PC-3 (cell line): ENCODE measurements around the gene LYPD3. TPM values are rescaled to one million over a fixed set of nuclear protein-coding genes. Genes with fewer than 3 reads are reported as not detected.

Experiments
- ATAC-seq: fragments of 200-7000 bp; cut with Tn5 transposase; 2 replicates; pipeline ENCODE4 v1.9.1; 2020; ENCODE audit warnings: mild to moderate bottlenecking, moderate library complexity
- BruUV-seq: library from RNA; stranded (reverse); fragments of 400-500 nt; replicated peaks from 2 replicates; lab custom pipeline; 2021; lab: Mats Ljungman, UMichigan
- CTCF ChIA-PET: fragments of 300-600 bp; sonication (Branson Sonifier 250); formaldehyde crosslinking; loops from one replicate; lab custom pipeline; 2022; ENCODE audit warnings: antibody characterized with exemption; lab: Charles Lee
- POLR2A ChIA-PET: fragments of 300-600 bp; sonication (Branson Sonifier 250); formaldehyde crosslinking; loops from one replicate; lab custom pipeline; 2022; ENCODE audit warnings: antibody characterized with exemption; ENCODE audit not compliant: unreplicated experiment; lab: Charles Lee
- DNase-seq: peaks from one replicate; pipeline ENCODE4 v3.0.0-alpha.2; 2015
- H2AFZ ChIP-seq: fragments of 300-600 bp; sonication (generic); 2 replicates; pipeline ENCODE4 v1.6.0; 2016; ENCODE audit warnings: antibody characterized with exemption, low read length
- H3F3A ChIP-seq: fragments of 300-600 bp; sonication (generic); one replicate; pipeline ENCODE4 v1.6.0; 2017; ENCODE audit warnings: antibody characterized with exemption, low read length, control low read depth, mild to moderate bottlenecking; ENCODE audit not compliant: unreplicated experiment
- H3K27ac ChIP-seq: fragments of 300-600 bp; sonication (generic); 2 replicates; pipeline ENCODE4 v1.5.1; 2016; ENCODE audit warnings: mild to moderate bottlenecking, low read length
- H3K27me3 ChIP-seq: fragments of 300-600 bp; sonication (generic); 2 replicates; pipeline ENCODE4 v1.6.1; 2016; ENCODE audit warnings: low read length, mixed read lengths
- H3K36me3 ChIP-seq: fragments of 300-600 bp; sonication (generic); 2 replicates; pipeline ENCODE4 v1.6.1; 2016; ENCODE audit warnings: low read depth, mixed run types, low read length, mixed read lengths
- H3K4me1 ChIP-seq: fragments of 300-600 bp; sonication (generic); 2 replicates; pipeline ENCODE4 v1.5.1; 2016; ENCODE audit warnings: low read length; ENCODE audit not compliant: insufficient read depth
- H3K4me2 ChIP-seq: fragments of 300-600 bp; sonication (generic); 2 replicates; pipeline ENCODE4 v1.6.0; 2016; ENCODE audit warnings: low read length
- H3K4me3 ChIP-seq: fragments of 300-600 bp; sonication (generic); 2 replicates; pipeline ENCODE4 v1.5.1; 2016; ENCODE audit warnings: mild to moderate bottlenecking, low read length, mixed read lengths
- H3K79me2 ChIP-seq: fragments of 300-600 bp; sonication (generic); 2 replicates; pipeline ENCODE4 v1.6.1; 2017; ENCODE audit warnings: low read length, mixed read lengths
- H3K9ac ChIP-seq: fragments of 300-600 bp; sonication (generic); 2 replicates; pipeline ENCODE4 v1.6.0; 2016; ENCODE audit warnings: mild to moderate bottlenecking, low read length
- H3K9me2 ChIP-seq: fragments of 300-600 bp; sonication (generic); replicated peaks from 2 replicates; pipeline ENCODE4 v1.6.1; 2016; ENCODE audit warnings: mixed run types, low read length, mixed read lengths
- H3K9me3 ChIP-seq: fragments of 300-600 bp; sonication (generic); 2 replicates; pipeline ENCODE4 v1.6.1; 2016; ENCODE audit warnings: low read length, mixed read lengths
- H4K20me1 ChIP-seq: fragments of 300-600 bp; sonication (generic); 2 replicates; pipeline ENCODE4 v1.6.1; 2016; ENCODE audit warnings: low read length, mixed read lengths
- CTCF ChIP-seq: fragments of 300-600 bp; sonication (generic); conservative IDR thresholded peaks from 2 replicates; pipeline ENCODE4 v1.5.1; 2017; ENCODE audit warnings: antibody characterized with exemption, low read depth, mild to moderate bottlenecking, low read length
- EZH2 ChIP-seq: fragments of 300-600 bp; sonication (generic); IDR thresholded peaks from one replicate; pipeline ENCODE4 v1.6.1; 2017; ENCODE audit warnings: antibody characterized with exemption, mild to moderate bottlenecking, low read length; ENCODE audit not compliant: unreplicated experiment
- EZH2phosphoT487 ChIP-seq: fragments of 300-600 bp; sonication (generic); IDR thresholded peaks from 2 replicates; pipeline ENCODE4 v1.6.1; 2018; ENCODE audit warnings: mild to moderate bottlenecking, antibody characterized with exemption, low read length, borderline replicate concordance
- intact Hi-C: fragments of 100-400 bp; cut with micrococcal nuclease; formaldehyde crosslinking; loops from 2 replicates; pipeline ENCODE4 v1.9.0; 2023
- total RNA-seq: library from RNA; depleted of rRNA; stranded (reverse); fragments of >200 nt; gene quantifications from 2 replicates; pipeline ENCODE4 v1.2.3, GENCODE V29; 2014

LYPD3 gene
- total RNA-seq, 1 experiment from 2014 or later: 16.8 TPM

- no peaks in the 10 kb centered on the region for H3K36me3 ChIP-seq
- no peak overlapping the region for H3K4me3 ChIP-seq
- DNase-seq (no peak), ATAC-seq (no peak)
- H3F3A ChIP-seq: no peaks in the 10 kb centered on the region
- no peak for TF ChIP-seq CTCF
- no peak for TF ChIP-seq EZH2
- TF ChIP-seq EZH2phosphoT487: no peak
- H4K20me1 ChIP-seq: no peaks in the 10 kb centered on the region
- H3K9me2 ChIP-seq: no peaks in the 10 kb centered on the region
- 0 out of 2 replicates have a peak, but pooled peaks cover 9% of the 10 kb centered on the region for H3K79me2 ChIP-seq
- peaks cover 23% of the 10 kb centered on the region for H3K4me1 ChIP-seq
- no peaks in the 10 kb centered on the region for H3K9me3 ChIP-seq
- H3K4me2 ChIP-seq: no peak overlapping the region
- ChIA-PET CTCF (interaction anchor here (0.6 kb wide), 1 partner anchor 59 kb away, joined by 3 read pairs; no protein-coding TSS in a partner anchor), POLR2A (no interaction called here)
- intact Hi-C loops: loop anchor here (5.0 kb wide), 1 partner anchor 42 kb away; the partner anchor contains the start of gene PHLDB3
- no TSS peak for BruUV-seq
- H3K27ac ChIP-seq: no peak overlapping the region
- no peaks in the 10 kb centered on the region for H3K27me3 ChIP-seq
- no peak overlapping the region for H3K9ac ChIP-seq
- no peak overlapping the region for H2AFZ ChIP-seq
Observed at GRCh38 chr19:43460362-43461016, 4.9 kb downstream of the LYPD3 start.

- Histone ChIP-seq H3K4me3 (no peak overlapping the region), H3K79me2 (no peaks in the 10 kb centered on the region), H3K4me1 (peaks cover 11% of the 10 kb centered on the region), H2AFZ (no peak overlapping the region), H4K20me1 (no peaks in the 10 kb centered on the region), H3K9ac (no peak overlapping the region), H3F3A (no peaks in the 10 kb centered on the region), H3K27me3 (no peaks in the 10 kb centered on the region), H3K36me3 (no peaks in the 10 kb centered on the region), H3K4me2 (no peak overlapping the region), H3K27ac (no peak overlapping the region), H3K9me3 (no peaks in the 10 kb centered on the region), H3K9me2 (no peaks in the 10 kb centered on the region)
- intact Hi-C loops: no loop called here
- ChIA-PET POLR2A (no interaction called here), CTCF (no interaction called here)
- TF ChIP-seq EZH2 (no peak), CTCF (no peak), EZH2phosphoT487 (no peak)
- ATAC-seq (no peak), DNase-seq (no peak)
- BruUV-seq: no TSS peak
Observed at GRCh38 chr19:43457809-43458208, 7.6 kb downstream of the LYPD3 start.
